K562 (cell line): ENCODE results near the gene TMEM217. TPM values are rescaled to one million over a fixed set of nuclear protein-coding genes. Genes with fewer than 3 reads are reported as not detected.

ENCODE experiments used
- CCAR2 ChIP-seq: fragments of 200-400 bp; formaldehyde crosslinking; IDR thresholded peaks from 2 replicates; pipeline ENCODE4 v1.6.1; 2017; ENCODE audit warnings: mild to moderate bottlenecking, low read depth, low read length
- FOS ChIP-seq: IDR thresholded peaks from 3 replicates; pipeline ENCODE4 v1.6.1; 2011; ENCODE audit not compliant: insufficient read length; ENCODE audit errors: extremely low read depth
- FUS ChIP-seq: fragments of 200-400 bp; formaldehyde crosslinking; optimal IDR thresholded peaks from 2 replicates; pipeline ENCODE3; 2017; ENCODE audit warnings: low read depth, low read length
- NR2C2 ChIP-seq, 2 experiments: fragments of 200-800 bp in 1 of 2; sonication (Bioruptor generic) in 1 of 2; sonication (generic) in 1 of 2; formaldehyde crosslinking in 1 of 2; IDR thresholded peaks; 2 replicates each; pipeline versions ENCODE4 v1.6.1 to v1.8.0; 2016 to 2022; ENCODE audit warnings: mild to moderate bottlenecking in 1 of 2, missing compliant biosample characterization in 1 of 2, missing genetic modification characterization in 1 of 2, missing genetic modification reagents in 1 of 2
- PCBP2 ChIP-seq: fragments of 200-400 bp; formaldehyde crosslinking; IDR thresholded peaks from 2 replicates; pipeline ENCODE4 v1.6.1; 2018; ENCODE audit warnings: low read length, low read depth, mild to moderate bottlenecking, moderate library complexity; ENCODE audit not compliant: poor library complexity, severe bottlenecking
- SIRT6 ChIP-seq: IDR thresholded peaks from one replicate; pipeline ENCODE4 v1.6.1; 2012; ENCODE audit warnings: low read depth, mild to moderate bottlenecking, control low read depth, inconsistent platforms, low read length, moderate library complexity
- SMAD2 ChIP-seq: fragments of 150-350 bp; IDR thresholded peaks from 2 replicates; pipeline ENCODE4 v1.6.1; 2014; ENCODE audit warnings: low read depth, mild to moderate bottlenecking, low read length
- SMAD4 ChIP-seq: fragments of 250-450 bp; sonication (Bioruptor Pico); conservative IDR thresholded peaks from 2 replicates; pipeline ENCODE4 v1.8.0; 2021; ENCODE audit warnings: inconsistent platforms, mild to moderate bottlenecking, moderate library complexity
- SMC3 ChIP-seq: conservative IDR thresholded peaks from 2 replicates; pipeline ENCODE4 v1.6.1; 2011; ENCODE audit warnings: low read depth, low read length, improper control_type of control experiment; ENCODE audit not compliant: insufficient read depth
- TCF7 ChIP-seq: sonication (generic); IDR thresholded peaks from 2 replicates; pipeline ENCODE4 v1.6.1; 2016; ENCODE audit warnings: antibody characterized with exemption, borderline replicate concordance
- TEAD4 ChIP-seq, 2 experiments: sonication (generic) in 1 of 2; formaldehyde crosslinking in 1 of 2; IDR thresholded peaks; 2 replicates each; pipeline versions ENCODE4 v1.6.1 to v1.8.0; 2012 to 2022; ENCODE audit warnings: borderline replicate concordance in 1 of 2, inconsistent platforms in 1 of 2, low read length in 1 of 2, mild to moderate bottlenecking in 1 of 2, missing genetic modification reagents in 1 of 2
- TOE1 ChIP-seq, 2 experiments: fragments of 450-650 bp in 1 of 2; sonication (generic) in 1 of 2; formaldehyde crosslinking in 1 of 2; IDR thresholded peaks; 2 replicates each; pipeline versions ENCODE4 v1.7.1 to v1.8.0; 2016 to 2022; ENCODE audit warnings: borderline replicate concordance in 2 of 2, mild to moderate bottlenecking in 2 of 2, antibody characterized with exemption in 1 of 2, inconsistent platforms in 1 of 2, low read depth in 1 of 2, missing genetic modification reagents in 1 of 2, moderate library complexity in 1 of 2
- YY1 ChIP-seq, 3 experiments: IDR thresholded peaks; 2 replicates each; pipeline ENCODE4 v1.6.1; 2011; ENCODE audit warnings: low read length in 2 of 3, mild to moderate bottlenecking in 2 of 3, moderate library complexity in 2 of 3, borderline replicate concordance in 1 of 3, control low read depth in 1 of 3, low read depth in 1 of 3; ENCODE audit not compliant: insufficient read depth in 3 of 3, insufficient replicate concordance in 2 of 3, control insufficient read depth in 1 of 3, insufficient read length in 1 of 3; ENCODE audit errors: extremely low read depth in 1 of 3
- ZC3H8 ChIP-seq: fragments of 450-650 bp; IDR thresholded peaks from 2 replicates; pipeline ENCODE4 v1.6.1; 2017
- ZNF217 ChIP-seq: sonication (generic); formaldehyde crosslinking; IDR thresholded peaks from 2 replicates; pipeline ENCODE4 v1.8.0; 2022; ENCODE audit warnings: mild to moderate bottlenecking, missing genetic modification reagents
- ZNF586 ChIP-seq: fragments of 450-650 bp; formaldehyde crosslinking; conservative IDR thresholded peaks from 2 replicates; pipeline ENCODE4 v1.4.0; 2020; ENCODE audit warnings: mild to moderate bottlenecking, moderate library complexity
- ZNF589 ChIP-seq: fragments of 200-800 bp; sonication (Bioruptor generic); IDR thresholded peaks from 2 replicates; pipeline ENCODE4 v1.6.1; 2016; ENCODE audit warnings: low read depth, missing genetic modification characterization, missing compliant biosample characterization
- polyA plus RNA-seq, 8 experiments: library from polyadenylated mRNA; depleted of rRNA in 4 of 8; stranded (reverse) in 5 of 8; unstranded in 3 of 8; fragments of >200 nt; fragmentation: Nextera tagmentation in 2 of 8; fragmentation: Illumina TruSeq in 1 of 8; extraction: Ambion mirVana in 2 of 8; extraction: Trizol in 1 of 8; gene quantifications; 2 replicates each; pipeline versions ENCODE4 v1.2.1 to v1.2.3, GENCODE V29; 2011 to 2014; ENCODE audit warnings: inconsistent platforms in 1 of 8, missing spikeins in 1 of 8
- total RNA-seq, 7 experiments: library from RNA; depleted of rRNA in 6 of 7; stranded (reverse); fragments of >200 nt in 6 of 7; fragmentation: Illumina TruSeq in 2 of 7; extraction: Trizol in 2 of 7; gene quantifications; 2 replicates each; pipeline versions ENCODE4 v1.2.1 to v1.2.3, GENCODE V29; 2011 to 2021; ENCODE audit warnings: low replicate concordance in 1 of 7
- TF ChIP-seq, protein P1 (sequence below): fragments of 250-450 bp; sonication (Bioruptor Pico); IDR thresholded peaks from 2 replicates; pipeline ENCODE4 v1.8.0; 2022; ENCODE audit warnings: inconsistent platforms
- TF ChIP-seq, protein P2 (sequence below): sonication (generic); formaldehyde crosslinking; IDR thresholded peaks from 2 replicates; pipeline ENCODE4 v1.8.0; 2022; ENCODE audit warnings: mild to moderate bottlenecking, missing genetic modification reagents
- TF ChIP-seq, protein P3 (sequence below): fragments of 450-650 bp; formaldehyde crosslinking; conservative IDR thresholded peaks from 2 replicates; pipeline ENCODE4 v1.4.0; 2022; ENCODE audit warnings: mild to moderate bottlenecking, missing genetic modification characterization
- TF ChIP-seq, protein P4 (sequence below): fragments of 450-650 bp; formaldehyde crosslinking; IDR thresholded peaks from 2 replicates; pipeline ENCODE4 v1.4.0; 2022; ENCODE audit warnings: missing genetic modification characterization

TMEM217 gene
- total and polyA plus RNA-seq, 9 of the 15 experiments (the other 6 are each of a cell fraction or from before 2014, with no cell fraction given), result 1.3 to 8.0 (median 1.9) TPM

DNA sequence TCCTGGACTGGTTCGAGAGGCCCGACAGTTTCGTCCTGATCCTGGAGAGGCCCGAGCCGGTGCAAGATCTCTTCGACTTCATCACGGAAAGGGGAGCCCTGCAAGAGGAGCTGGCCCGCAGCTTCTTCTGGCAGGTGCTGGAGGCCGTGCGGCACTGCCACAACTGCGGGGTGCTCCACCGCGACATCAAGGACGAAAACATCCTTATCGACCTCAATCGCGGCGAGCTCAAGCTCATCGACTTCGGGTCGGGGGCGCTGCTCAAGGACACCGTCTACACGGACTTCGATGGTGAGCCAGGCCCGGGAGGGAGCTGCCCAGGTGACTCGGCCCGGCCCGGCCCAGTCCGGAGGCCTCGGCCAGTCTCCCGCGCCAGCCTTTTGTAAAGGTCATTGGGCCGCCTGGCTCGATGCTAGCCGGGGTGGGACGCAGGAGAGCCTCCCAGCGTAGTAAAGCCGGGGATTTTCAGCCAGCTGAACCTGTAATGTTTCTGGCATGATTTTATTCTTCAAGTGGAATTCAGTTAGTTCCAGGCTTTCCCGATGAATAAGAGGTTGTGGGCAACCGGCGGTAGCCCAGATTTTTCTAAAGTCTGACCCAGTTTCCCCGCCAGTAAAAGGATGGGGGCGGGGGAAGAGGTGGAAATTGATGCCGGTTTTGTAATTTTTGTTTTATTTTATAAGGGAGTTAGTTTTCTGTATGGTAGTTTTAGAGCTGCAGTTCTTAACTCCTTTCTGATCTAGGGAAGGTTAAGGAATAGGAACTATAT, 86.6 kb downstream of the TMEM217 start (continued):
- TF ChIP-seq, protein P1, sequence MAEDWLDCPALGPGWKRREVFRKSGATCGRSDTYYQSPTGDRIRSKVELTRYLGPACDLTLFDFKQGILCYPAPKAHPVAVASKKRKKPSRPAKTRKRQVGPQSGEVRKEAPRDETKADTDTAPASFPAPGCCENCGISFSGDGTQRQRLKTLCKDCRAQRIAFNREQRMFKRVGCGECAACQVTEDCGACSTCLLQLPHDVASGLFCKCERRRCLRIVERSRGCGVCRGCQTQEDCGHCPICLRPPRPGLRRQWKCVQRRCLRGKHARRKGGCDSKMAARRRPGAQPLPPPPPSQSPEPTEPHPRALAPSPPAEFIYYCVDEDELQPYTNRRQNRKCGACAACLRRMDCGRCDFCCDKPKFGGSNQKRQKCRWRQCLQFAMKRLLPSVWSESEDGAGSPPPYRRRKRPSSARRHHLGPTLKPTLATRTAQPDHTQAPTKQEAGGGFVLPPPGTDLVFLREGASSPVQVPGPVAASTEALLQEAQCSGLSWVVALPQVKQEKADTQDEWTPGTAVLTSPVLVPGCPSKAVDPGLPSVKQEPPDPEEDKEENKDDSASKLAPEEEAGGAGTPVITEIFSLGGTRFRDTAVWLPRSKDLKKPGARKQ, result no peak
- TF ChIP-seq SMAD4 (CRISPR knock-in tag) (no peak), SIRT6 (no peak), CCAR2 (no peak), NR2C2 (CRISPR knock-in tag; IDR thresholded peaks at IDR 0.05) (peak; percentile 58; the same call in 1 of the 2 replicates), NR2C2 (tag; IDR thresholded peaks at IDR 0.05) (peak; percentile 50; the same call in 1 of the 2 replicates), PCBP2 (no peak), ZC3H8 (no peak), ZNF589 (no peak), TEAD4 (IDR thresholded peaks at IDR 0.05; ENCODE audit: low read length) (no peak), TEAD4 (CRISPR knock-in tag; IDR thresholded peaks at IDR 0.05; ENCODE audit: borderline replicate concordance) (peak; percentile 90; the same call in 1 of the 2 replicates), YY1 (IDR thresholded peaks at IDR 0.05; ENCODE audit: borderline replicate concordance in 1 of 3, control insufficient read depth in 1 of 3, extremely low read depth in 1 of 3, insufficient read depth in 3 of 3, insufficient read length in 1 of 3, insufficient replicate concordance in 2 of 3, low read depth in 1 of 3, low read length in 2 of 3) (no peak), SMAD2 (no peak), SMC3 (no peak), FOS (no peak), TOE1 (IDR thresholded peaks at IDR 0.05; ENCODE audit: borderline replicate concordance) (no peak), TOE1 (CRISPR knock-in tag; IDR thresholded peaks at IDR 0.05; ENCODE audit: borderline replicate concordance, low read depth) (no peak), TCF7 (no peak), ZNF217 (CRISPR knock-in tag) (no peak), FUS (no peak), ZNF586 (CRISPR knock-in tag) (no peak)
- TF ChIP-seq, protein P2, sequence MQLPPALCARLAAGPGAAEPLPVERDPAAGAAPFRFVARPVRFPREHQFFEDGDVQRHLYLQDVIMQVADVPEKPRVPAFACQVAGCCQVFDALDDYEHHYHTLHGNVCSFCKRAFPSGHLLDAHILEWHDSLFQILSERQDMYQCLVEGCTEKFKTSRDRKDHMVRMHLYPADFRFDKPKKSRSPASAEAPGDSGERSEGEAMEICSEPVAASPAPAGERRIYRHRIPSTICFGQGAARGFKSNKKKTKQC, result no peak
- TF ChIP-seq, protein P3, sequence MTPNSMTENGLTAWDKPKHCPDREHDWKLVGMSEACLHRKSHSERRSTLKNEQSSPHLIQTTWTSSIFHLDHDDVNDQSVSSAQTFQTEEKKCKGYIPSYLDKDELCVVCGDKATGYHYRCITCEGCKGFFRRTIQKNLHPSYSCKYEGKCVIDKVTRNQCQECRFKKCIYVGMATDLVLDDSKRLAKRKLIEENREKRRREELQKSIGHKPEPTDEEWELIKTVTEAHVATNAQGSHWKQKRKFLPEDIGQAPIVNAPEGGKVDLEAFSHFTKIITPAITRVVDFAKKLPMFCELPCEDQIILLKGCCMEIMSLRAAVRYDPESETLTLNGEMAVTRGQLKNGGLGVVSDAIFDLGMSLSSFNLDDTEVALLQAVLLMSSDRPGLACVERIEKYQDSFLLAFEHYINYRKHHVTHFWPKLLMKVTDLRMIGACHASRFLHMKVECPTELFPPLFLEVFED (CRISPR knock-in tag), result no peak
- TF ChIP-seq, protein P4, sequence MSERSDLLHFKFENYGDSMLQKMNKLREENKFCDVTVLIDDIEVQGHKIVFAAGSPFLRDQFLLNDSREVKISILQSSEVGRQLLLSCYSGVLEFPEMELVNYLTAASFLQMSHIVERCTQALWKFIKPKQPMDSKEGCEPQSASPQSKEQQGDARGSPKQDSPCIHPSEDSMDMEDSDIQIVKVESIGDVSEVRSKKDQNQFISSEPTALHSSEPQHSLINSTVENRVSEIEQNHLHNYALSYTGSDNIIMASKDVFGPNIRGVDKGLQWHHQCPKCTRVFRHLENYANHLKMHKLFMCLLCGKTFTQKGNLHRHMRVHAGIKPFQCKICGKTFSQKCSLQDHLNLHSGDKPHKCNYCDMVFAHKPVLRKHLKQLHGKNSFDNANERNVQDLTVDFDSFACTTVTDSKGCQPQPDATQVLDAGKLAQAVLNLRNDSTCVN (CRISPR knock-in tag), result no peak
